Subcutaneous adipose tissue (tissue), 4 donors: ENCODE results near the gene ETV3. TPM values are rescaled to one million over a fixed set of nuclear protein-coding genes. Genes with fewer than 3 reads are reported as not detected.

Experiments used
- CTCF ChIP-seq: fragments of 450-650 bp; IDR thresholded peaks from one replicate; pipeline ENCODE4 v1.5.1; 2016; ENCODE audit warnings: low read depth, mild to moderate bottlenecking, control low read depth, antibody characterized with exemption, moderate library complexity
- total RNA-seq, 4 donors: library from RNA; depleted of rRNA; stranded (reverse); fragments of >200 nt; gene quantifications; one replicate each; pipeline ENCODE4 v1.1.0, GENCODE V29; 2016

ETV3 gene
- total RNA-seq = 10 to 100 TPM; 18.9 to 26.4 (median 22.7) TPM

DNA sequence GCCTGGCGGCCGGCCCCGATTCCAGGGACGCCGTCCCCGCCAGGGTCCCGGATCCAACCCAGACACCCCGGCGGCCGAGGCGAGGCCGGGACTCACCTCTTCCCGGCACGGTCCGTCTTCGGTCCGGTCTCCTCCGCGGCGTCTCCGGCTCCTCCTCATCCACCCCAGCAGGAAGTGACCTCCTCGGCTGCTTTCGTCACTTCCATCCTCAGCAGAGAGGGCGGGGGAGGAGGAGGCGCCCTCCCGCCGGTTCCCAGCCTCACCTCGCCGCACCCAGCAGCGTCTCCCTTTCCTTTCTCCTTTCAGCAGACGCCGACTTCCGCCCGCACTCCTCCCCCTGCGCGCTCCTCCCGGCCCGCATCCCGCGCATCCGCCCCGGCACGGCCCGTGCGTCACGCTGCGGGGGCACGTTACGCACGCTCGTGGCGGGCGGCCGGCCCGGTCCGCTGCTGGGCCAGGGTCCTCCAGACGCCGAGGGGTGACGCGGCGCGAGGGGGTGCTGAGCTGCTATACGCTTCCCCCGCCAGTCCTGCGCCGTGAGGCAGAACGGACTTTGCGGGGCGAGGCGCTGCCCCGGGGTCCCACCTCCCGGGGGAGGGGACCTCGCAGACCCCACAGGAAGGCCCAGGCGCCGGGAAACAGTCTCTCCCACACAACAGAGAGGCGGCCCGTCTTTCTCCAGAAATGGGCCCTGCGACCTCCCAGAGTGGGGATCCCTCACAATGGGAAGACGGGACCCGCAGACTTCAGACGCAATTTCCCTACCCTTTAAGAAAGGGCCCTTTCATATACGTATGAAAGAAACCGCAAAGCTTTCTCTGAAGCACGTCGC, at the start of gene ETV3:
Gene ETV3 (minus strand): TSS at position 176 of the 832 bp plus-strand sequence. CDS start 2,043 bp downstream, outside the sequence.
- TF ChIP-seq CTCF = no peak

- TF ChIP-seq CTCF = no peak
These were observed 48.2 kb upstream of the ETV3 start for GRCh38 chr1:157186281-157186992.

GRCh38 chr1:157183870-157184269, 45.7 kb upstream of the ETV3 start:
- no peak for TF ChIP-seq CTCF

GRCh38 chr1:157181790-157182189, 43.6 kb upstream of the ETV3 start:
- TF ChIP-seq CTCF = no peak

DNA sequence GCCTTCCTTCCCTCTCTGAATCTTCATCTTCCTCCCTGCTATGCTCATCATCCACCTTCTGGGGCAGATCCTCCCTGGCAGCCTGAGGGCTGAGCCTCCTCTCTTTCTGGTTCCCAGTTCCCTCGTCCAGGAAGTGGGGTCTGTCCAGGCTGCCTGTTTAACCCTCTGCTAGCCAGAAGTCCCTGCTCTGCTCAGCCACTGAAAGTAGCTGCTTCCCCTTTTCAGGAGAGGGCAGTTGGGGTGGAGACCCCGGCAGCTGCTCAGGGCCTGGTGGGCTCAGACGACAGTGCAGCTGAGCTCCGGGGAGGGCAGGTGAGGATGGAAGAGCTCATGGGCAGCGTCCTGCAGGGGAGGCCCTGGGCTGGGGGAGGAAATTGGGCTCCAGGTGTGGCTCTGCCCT, 43.1 kb upstream of the ETV3 start:
- no peak for TF ChIP-seq CTCF

GRCh38 chr1:157178490-157178889, 40.3 kb upstream of the ETV3 start:
- TF ChIP-seq CTCF = no peak

DNA sequence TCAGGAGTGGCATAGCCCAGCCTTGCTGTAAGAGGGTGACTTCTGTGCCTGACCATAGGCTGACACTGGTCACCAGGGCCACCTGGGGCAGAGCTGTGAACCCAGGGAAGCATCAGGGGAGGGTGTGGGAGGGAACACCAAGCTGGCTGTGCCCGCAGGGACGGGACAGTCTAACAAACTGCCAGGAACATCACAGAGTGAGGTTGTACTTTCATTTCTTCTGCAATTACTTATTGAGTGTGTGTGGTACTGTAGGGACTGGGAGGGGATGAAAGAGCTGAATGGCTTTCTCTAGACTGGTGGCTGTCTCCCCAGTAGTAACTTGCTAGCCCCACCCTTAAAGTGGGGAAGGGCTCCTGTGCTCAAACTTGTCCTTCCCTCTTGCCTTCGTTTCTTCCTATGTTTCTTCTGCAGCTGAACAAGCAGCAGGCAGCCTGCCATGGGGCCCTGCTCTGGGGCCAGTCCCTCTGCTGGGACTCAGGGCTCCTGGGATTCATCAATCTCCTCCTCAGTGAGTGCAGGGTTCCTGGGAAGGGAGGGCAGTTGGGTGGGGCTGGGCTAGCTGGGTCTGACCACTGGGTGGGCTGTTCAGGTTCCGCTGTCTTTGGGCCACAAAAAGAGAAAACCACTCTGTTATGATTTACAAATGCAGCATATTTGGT, 39.7 kb upstream of the ETV3 start:
- TF ChIP-seq CTCF = no peak
